Stimulated activated CD4-positive, alpha-beta T cell treated with anti-CD3 and anti-CD28 coated beads, Interleukin-1b, Interleukin-23, amount 100 ng/mL, for 48 hours (primary cell): Measurements from ENCODE around the gene HJV.
A peak's percentile ranks its signal among the peaks of the same experiment; 100 is the strongest.

Experiments used
- DNase-seq: peaks from one replicate; pipeline ENCODE4 v3.0.0-alpha.2; 2020

HJV gene

GRCh38 chr1:145992958-145993617 lies 28.4 kb downstream of the HJV start:
- no peak for DNase-seq

DNA sequence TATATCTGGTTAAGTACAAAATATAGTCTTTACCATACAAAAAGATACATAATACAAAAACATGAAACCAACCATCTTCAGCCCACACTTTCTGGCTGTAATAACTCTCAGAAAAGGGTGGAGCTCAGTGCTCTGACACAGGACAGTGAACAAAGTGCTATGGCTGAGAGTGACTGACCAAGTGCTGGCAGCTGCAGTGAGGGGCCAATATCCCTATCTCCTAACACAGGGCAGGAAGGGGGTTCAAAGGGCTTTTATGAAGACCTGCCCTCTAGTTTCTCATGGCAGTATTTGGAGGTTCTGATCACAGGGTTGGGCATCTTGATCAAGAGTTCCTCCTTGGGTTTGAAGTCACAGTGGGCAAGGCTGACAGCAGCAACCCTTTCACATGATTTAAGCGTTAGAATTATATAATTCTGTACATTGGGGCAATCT lies 29.0 kb downstream of the HJV start:
- DNase-seq, result no peak

GRCh38 chr1:145991735-145992412 lies 29.7 kb downstream of the HJV start:
- DNase-seq, result no peak

DNA sequence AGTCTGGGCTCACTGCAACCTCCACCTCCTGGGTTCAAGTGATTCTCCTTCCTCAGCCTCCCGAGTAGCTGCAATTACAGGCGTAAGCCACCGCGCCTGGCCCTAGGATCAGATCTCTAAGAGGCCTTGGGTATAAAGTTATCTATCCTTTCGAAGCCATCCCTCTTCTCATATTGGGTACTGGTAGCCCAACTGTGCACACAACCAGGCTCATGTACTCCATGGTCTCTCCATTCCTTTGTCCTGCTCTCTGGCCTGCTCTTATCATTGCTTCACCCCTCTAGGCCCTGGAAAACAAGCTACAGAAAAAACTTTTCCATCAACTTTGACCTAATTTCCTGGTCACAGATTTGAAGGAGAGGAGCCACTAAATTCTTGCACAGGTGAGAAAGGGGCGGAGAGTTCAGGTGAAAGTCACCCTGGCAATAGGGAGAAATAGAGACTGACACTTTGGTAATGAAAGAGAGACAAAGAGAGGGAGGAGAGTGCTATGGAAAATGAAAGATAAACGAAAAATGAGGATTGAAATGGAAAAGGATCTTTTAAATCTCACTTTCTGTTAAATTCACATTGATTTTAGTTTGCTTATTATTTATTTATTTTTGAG lies 31.2 kb downstream of the HJV start:
- no peak for DNase-seq

GRCh38 chr1:145988773-145989172 lies 32.8 kb downstream of the HJV start:
- DNase-seq, result no peak

DNA sequence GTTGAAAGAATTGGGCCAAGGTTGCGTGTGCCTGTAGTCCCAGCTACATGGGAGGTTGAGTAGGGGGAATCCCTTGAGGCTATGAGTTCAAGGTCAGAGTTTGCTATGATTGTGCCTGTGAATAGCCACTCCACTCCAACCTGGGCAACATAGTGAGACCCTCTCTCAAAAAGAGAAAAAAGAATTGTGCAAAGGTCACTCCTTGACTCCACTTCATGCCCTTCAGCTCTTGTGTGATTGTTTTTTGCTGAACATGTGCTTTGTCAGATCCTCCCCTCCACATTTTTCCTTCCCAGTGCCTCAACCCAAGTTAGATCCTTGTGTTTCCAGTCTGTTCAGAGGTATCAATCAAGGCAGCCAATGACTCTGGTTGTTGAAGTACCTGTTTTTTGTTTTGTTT lies 33.6 kb downstream of the HJV start:
- DNase-seq, result no peak

GRCh38 chr1:145986551-145986950 lies 35.0 kb downstream of the HJV start:
- DNase-seq, result no peak

GRCh38 chr1:145985502-145986439 lies 35.8 kb downstream of the HJV start:
- no peak for DNase-seq

GRCh38 chr1:145985129-145985501 lies 36.4 kb downstream of the HJV start:
- no peak for DNase-seq

DNA sequence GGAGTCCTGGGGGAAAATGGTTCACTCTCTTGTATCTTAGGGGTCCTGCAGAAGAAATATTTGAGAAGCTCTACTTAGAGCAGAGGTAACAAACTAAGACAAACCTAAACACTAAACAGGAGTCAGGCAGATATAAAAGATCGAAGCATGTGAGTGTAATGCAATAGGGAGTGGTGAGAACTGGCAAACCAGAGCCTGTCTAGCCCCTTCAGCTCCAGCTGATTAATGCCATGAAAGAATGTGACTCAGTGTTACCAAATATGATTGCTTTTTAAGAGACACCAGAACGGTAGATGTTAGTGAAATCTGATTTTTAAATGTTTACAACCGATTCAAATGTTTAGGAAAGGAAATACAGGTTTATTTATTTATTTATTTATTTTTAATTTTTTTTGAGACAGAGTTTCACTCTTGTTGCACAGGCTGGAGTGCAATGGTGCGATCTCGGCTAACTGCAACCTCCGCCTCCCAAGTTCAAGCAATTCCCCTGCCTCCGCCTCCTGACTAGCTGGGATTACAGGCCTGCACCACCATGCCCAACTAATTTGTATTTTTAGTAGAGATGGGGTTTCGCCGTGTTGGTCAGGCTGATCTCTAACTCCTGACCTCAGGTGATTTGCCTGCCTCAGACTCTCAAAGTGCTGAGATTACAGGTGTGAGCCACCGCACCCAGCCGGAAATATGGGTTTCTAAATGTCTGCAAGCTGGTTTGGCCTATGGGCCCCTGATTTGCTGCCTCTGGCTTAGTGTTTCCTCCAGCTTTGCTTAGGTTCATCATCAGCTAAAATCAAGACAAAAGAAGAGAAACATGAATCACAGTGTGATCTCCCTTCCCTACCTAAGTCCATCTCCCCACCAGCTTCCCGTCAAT lies 37.3 kb downstream of the HJV start:
- DNase-seq, result peak; percentile 37

GRCh38 chr1:145983206-145983675 lies 38.3 kb downstream of the HJV start:
- no peak for DNase-seq

GRCh38 chr1:145982010-145982723 lies 39.4 kb downstream of the HJV start:
- DNase-seq, result no peak

GRCh38 chr1:145980457-145980994 lies 41.0 kb downstream of the HJV start:
- DNase-seq, result no peak

DNA sequence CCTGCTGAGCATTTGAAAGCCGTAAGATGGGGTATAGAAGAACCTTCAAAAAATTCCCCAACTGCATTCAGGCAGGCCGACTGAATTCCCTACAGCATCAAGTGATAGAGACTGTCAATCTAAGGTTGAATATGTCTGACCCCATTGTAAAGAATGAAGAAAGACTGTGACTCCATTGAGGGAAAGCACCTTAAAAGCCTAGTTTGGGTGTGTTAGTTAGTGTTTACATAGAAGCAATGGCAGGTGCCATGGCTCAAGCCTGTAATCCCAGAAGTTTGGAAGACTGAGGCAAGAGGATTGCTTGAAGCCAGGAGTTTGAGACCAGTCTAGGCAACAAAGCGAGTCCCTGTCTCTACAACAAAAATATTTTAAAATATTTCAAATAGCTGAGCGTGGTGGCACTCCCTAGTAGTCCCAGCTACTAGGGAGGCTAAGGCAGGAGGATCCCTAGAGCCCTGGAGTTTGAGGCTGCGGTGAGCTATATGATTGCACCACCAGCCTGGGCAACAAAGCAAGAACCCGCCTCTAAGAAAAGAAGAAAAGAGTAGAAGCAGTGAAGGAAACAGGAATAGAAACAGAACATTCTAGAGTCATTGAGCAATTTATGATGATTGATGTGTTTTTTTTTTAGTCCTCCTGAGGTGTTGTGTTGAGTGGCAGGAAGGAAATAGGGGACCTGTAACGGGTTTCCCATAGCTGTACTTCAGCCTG lies 41.6 kb downstream of the HJV start:
- DNase-seq, result no peak

DNA sequence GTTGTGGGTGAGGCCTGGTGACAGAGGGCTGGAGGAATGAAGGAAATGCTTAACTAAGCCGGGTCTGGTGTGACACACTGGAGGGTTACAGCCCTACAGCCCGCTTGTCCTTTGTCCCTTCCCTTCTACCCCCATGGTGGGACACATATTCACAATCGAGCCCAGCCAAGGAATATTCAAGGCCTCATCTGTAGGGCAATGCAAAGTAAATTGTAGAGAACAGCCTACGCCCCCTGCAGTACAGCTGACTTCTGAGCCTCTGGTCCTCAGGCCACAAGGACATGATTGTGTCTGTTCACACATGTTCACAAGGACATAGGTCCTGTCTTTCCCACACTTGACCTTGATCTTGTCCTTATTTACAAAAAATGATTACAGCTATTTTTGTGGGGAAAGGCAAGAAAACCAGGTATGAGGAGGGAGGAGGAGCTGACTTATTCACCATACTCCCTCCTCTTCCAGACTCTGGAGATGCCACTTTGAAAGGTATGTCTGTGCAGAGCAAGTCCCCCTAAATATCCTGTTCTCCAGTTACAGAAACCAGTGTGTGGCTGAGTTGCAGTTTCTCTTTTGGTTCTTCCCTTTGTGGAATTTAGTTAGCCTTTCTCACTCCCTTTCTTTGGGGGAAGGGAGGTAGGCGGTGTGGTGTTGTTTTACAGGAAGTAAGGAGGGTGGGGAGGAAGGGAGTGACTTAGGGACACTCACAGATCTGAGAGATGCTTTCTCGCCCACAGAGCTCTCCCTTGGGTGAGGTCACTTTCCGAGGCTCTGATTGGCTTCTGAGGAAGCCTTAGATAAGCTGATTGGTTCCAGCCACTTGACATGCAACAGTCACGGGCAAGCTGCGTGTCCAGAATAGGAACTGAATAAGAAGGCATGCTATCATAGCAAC lies 42.4 kb downstream of the HJV start:
- DNase-seq, result peak; percentile 90

DNA sequence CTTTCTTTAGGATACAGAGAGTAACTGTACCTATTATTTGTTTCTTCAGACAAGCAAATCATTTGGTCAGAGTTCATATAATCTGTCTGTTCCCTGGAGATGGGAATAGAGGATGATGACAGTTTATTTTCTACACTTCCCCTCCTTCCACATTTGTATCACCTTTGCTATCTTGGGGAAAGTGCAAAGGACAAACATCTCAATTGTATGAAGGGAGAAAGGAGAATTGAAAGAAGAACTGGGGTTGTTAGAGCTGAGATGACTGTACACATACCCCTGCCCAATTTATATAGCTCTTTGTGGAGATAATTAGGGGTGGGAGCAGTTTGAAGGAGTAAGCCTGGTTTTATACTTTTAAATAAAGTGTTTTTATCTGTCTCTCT lies 43.1 kb downstream of the HJV start:
- no peak for DNase-seq

DNA sequence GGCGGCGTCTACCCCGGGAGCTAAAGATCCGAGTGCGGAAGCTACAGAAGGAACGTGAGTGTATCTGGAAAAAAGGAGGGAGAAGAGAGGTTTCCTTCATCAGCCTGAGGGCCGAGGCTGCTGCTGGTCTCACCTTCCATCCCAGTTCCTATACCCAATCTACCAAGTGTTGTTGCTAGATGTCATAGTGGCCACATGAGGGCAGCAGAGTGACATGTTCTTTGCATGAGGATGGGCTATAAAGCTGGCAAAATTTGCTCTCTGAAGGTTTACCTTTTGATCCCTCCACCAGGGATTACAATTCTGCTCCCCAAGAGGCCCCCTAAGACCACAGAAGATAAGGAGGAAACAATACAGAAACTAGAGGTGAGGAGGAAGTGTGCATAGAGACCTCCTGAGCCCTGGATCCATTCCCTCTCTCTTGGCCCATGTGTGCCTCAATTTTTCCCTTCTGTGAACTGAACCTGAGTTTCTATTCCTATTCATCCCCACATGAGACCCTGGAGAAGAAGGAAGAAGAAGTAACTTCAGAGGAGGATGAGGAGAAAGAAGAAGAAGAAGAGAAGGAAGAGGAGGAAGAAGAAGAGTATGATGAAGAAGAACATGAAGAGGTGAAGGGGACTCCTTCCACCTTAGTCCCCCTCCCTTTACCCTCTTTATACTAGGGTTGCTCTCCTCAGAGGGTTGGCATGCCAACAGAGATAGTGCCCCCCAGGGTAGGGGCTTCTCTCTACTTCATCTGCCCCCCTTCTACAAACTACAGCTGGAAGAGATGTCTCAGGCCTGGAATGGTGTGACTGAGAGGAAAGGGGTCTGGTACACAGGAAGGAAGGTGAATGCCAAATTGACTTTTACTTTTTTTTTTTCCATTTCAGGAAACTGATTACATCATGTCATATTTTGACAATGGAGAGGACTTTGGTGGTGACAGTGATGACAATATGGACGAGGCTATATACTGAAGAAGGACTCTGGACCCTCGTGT lies 43.8 kb downstream of the HJV start:
- DNase-seq, result peak; percentile 74

DNA sequence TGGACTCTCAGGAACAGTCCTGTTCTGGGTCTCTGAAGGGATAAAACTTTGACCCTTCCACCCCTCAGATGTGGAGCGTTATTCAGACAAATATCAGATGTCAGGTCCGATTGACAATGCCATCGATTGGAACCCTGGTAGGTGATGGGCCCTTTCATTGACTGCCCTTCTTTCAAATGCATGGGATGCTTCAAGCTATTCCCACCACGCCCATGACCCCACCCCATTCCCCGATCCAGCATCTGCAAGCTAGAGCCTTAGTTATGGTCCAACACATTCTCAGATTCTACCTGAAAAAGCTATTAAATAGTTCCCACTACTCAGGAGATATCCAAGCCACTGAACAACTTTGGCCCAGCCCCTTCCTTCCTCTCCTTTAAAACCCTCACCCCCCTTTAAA lies 44.5 kb downstream of the HJV start:
- DNase-seq, result no peak
